Esophagus (tissue), 2 donors: Measurements from ENCODE around the gene GGCX. TPM values are rescaled to one million over a fixed set of nuclear protein-coding genes. Genes with fewer than 3 reads are reported as not detected.
"Not testable (repeated sequence)": the region's sequence is repeated elsewhere in the genome, so short reads cannot be mapped to it uniquely, and the experiment has no call there.

Source experiments
- H3K27ac ChIP-seq, 2 donors: one replicate each; pipeline ENCODE4 v1.5.1; 2013; ENCODE audit warnings: low read depth in 2 of 2, mild to moderate bottlenecking in 2 of 2, inconsistent platforms in 1 of 2, low read length in 1 of 2, moderate library complexity in 1 of 2
- H3K27me3 ChIP-seq, 2 donors: one replicate each; pipeline ENCODE4 v1.6.1; 2013; ENCODE audit warnings: low read length in 2 of 2, control low read depth in 1 of 2, mild to moderate bottlenecking in 1 of 2; ENCODE audit not compliant: insufficient read depth in 2 of 2, control insufficient read depth in 1 of 2
- H3K36me3 ChIP-seq, 2 donors: one replicate each; pipeline ENCODE4 v1.6.1; 2013; ENCODE audit warnings: low read length in 1 of 2; ENCODE audit not compliant: control insufficient read depth in 2 of 2, insufficient read depth in 2 of 2
- H3K4me1 ChIP-seq, 2 donors: one replicate each; pipeline ENCODE4 v1.6.1; 2013; ENCODE audit warnings: low read length in 1 of 2; ENCODE audit not compliant: control insufficient read depth in 2 of 2, insufficient read depth in 2 of 2
- H3K4me3 ChIP-seq, 2 donors: one replicate each; pipeline ENCODE4 v1.5.1; 2013; ENCODE audit warnings: low read length in 2 of 2, mild to moderate bottlenecking in 2 of 2, low read depth in 1 of 2, moderate library complexity in 1 of 2
- H3K9me3 ChIP-seq, 2 donors: one replicate each; pipeline ENCODE4 v1.6.1; 2013; ENCODE audit warnings: mild to moderate bottlenecking in 2 of 2, low read depth in 1 of 2, low read length in 1 of 2, moderate library complexity in 1 of 2; ENCODE audit not compliant: control insufficient read depth in 2 of 2, insufficient read depth in 1 of 2
- WGBS, 2 donors: extraction: QIAGEN DNeasy Blood & Tissue Kit; methylation state at CpG; one replicate each; pipeline ENCODE4 v1.1.7; 2013; 5-methylcytosine and 5-hydroxymethylcytosine counted together
- polyA plus RNA-seq, 2 donors: library from polyadenylated mRNA; stranded (reverse); fragments of 200-250 nt; gene quantifications; one replicate each; pipeline ENCODE4 v1.2.3, GENCODE V29; 2013
- donor health status: healthy with polysubstance abuse.
- donor health status: Bipolar disorder and iron deficiency.

The GGCX gene
- polyA plus RNA-seq, 2 donors, result 10.2 to 18.1 TPM

GRCh38 chr2:85577386-85578242 is 16.3 kb upstream of the GGCX start, which contains the start of gene VAMP8:
VAMP8 (plus strand) TSS chr2:85577586; CDS start chr2:85577647, 61 bp downstream.
- Histone ChIP-seq H3K4me1 (peaks cover 3 to 8% of the 10 kb centered on the region in 2 donors), H3K36me3 (peaks cover 5 to 7% of the 10 kb centered on the region in 2 donors), H3K27me3 (no peaks in the 10 kb centered on the region), H3K4me3 (peak within 1 kb of the TSS; percentile 66 to 89), H3K27ac (peak within 1 kb of the TSS; percentile 82 to 98), H3K9me3 (no peaks in the 10 kb centered on the region)
- 17 to 21% methylated on average over 19 of the region's 19 CpGs for WGBS, 2 donors

DNA sequence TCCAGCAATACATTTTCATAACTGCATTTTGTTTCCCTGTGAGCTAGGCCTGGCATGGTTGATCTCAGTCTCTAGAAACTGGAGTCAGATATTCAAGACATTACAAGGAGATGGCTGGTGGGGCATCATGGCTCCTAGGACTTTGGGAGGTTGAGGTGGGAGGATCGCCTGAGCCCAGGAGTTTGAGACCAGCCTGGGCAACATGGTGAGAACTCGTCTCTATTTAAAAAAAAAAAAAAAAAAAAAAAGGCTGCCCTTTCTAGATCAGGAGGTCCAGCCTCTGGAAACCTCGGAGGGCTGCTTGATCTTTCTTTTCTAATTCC is 15.7 kb upstream of the GGCX start:
- 35 to 43% methylated on average over 3 of the region's 3 CpGs for WGBS, 2 donors
- no peaks in the 10 kb centered on the region for H3K27me3 ChIP-seq
- peaks cover 0 to 7% of the 10 kb centered on the region in 2 donors for H3K36me3 ChIP-seq
- peak overlapping the region in 1 of 2 donors; percentile 89 for H3K4me3 ChIP-seq
- H3K27ac ChIP-seq, result peak overlapping the region; percentile 82 to 98
- no peaks in the 10 kb centered on the region for H3K9me3 ChIP-seq
- peaks cover 3 to 8% of the 10 kb centered on the region in 2 donors for H3K4me1 ChIP-seq

GRCh38 chr2:85575739-85576138 is 14.4 kb upstream of the GGCX start:
- WGBS, 2 donors, result 86 to 92% methylated on average over 8 of the region's 8 CpGs
- H3K27me3 ChIP-seq, result no peaks in the 10 kb centered on the region
- no peaks in the 10 kb centered on the region for H3K9me3 ChIP-seq
- no peak overlapping the region for H3K27ac ChIP-seq
- peaks cover 3 to 8% of the 10 kb centered on the region in 2 donors for H3K4me1 ChIP-seq
- no peak overlapping the region for H3K4me3 ChIP-seq
- no peaks in the 10 kb centered on the region for H3K36me3 ChIP-seq

DNA sequence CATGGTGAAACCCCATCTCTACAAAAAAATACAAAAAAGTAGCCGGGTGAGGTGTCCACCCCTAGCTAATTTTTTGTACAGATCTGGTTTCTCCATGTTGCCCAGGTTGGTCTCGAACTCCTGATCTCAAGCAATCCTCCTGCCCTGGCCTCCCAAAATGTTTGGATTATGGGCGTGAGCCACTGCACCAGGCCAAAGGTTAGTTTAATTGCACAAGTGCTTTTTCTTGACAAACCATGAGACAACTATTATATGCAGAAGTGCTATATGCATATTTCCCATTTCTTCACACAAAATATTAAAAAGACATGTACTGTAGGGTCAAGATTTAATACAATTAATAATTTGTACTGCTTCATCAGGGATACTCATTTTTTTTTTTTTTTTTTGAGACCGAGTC is 5.0 kb upstream of the GGCX start:
- Histone ChIP-seq H3K27ac (no peak overlapping the region), H3K27me3 (no peaks in the 10 kb centered on the region), H3K4me3 (no peak overlapping the region), H3K4me1 (no peaks in the 10 kb centered on the region), H3K36me3 (no peaks in the 10 kb centered on the region), H3K9me3 (no peaks in the 10 kb centered on the region)
- 78 to 83% methylated on average over 4 of the region's 4 CpGs for WGBS, 2 donors

GRCh38 chr2:85564144-85564563 is 2.9 kb upstream of the GGCX start:
- no peak overlapping the region for H3K27ac ChIP-seq
- no peak overlapping the region for H3K4me3 ChIP-seq
- no peaks in the 10 kb centered on the region for H3K27me3 ChIP-seq
- WGBS, 2 donors, result 89 to 90% methylated on average over 5 of the region's 5 CpGs
- H3K36me3 ChIP-seq, result no peaks in the 10 kb centered on the region
- no peaks in the 10 kb centered on the region for H3K4me1 ChIP-seq
- H3K9me3 ChIP-seq, result no peaks in the 10 kb centered on the region

DNA sequence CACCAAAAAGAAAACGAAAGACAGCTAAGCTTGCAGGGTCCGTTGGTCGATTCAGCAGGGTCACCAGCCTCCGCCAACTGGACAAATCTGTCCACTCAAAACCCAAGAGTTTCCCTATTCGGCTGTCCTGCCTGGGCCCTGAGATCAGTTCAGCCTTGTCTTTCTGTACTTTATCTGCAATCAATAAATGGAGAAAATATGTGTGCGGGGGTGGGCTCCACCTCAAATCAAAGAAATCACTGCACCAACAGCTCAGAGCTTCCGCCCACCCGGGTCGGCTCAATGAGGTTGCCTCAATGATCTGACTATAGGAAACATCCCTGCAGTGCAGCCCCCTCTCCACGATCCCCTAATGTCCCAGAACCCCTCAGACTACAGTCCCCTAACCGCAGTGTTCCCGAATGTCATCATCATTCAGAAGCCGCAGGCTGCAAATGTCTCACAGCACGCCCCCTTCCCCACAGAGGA is 447 bp downstream of the GGCX start:
- H3K4me1 ChIP-seq, result no peaks in the 10 kb centered on the region
- H3K36me3 ChIP-seq, result peaks cover 4 to 6% of the 10 kb centered on the region in 2 donors
- H3K27me3 ChIP-seq, result no peaks in the 10 kb centered on the region
- H3K27ac ChIP-seq, result peak overlapping the region; percentile 50 to 87
- H3K9me3 ChIP-seq, result no peaks in the 10 kb centered on the region
- peak overlapping the region; percentile 69 to 90 for H3K4me3 ChIP-seq
- WGBS, 2 donors, result 3 to 4% methylated on average over 14 of the region's 14 CpGs

DNA sequence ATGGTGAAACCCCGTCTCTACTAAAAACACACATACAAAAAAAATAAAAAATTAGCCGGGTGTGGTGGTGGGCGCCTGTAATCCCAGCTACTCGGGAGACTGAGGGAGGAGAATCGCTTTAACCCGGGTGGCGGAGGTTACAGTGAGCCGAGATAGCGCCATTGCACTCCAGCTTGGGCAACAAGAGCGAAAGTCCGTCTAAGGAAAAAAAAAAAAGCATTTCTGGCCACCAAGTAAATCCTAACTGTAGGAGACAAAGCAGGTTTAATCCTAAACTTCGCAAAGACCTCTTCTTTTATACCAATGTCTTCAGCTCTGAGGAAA is 928 bp downstream of the GGCX start:
- H3K4me1 ChIP-seq, H3K27me3 ChIP-seq, H3K9me3 ChIP-seq, H3K36me3 ChIP-seq, H3K27ac ChIP-seq: not testable (repeated sequence)
- 80 to 81% methylated on average over 12 of the region's 12 CpGs for WGBS, 2 donors
- peak overlapping the region; percentile 69 to 90 for H3K4me3 ChIP-seq

- no peak overlapping the region for H3K27ac ChIP-seq
- H3K4me3 ChIP-seq, result no peak overlapping the region
- no peaks in the 10 kb centered on the region for H3K27me3 ChIP-seq
- H3K9me3 ChIP-seq, result no peaks in the 10 kb centered on the region
- WGBS, 2 donors, result 96 to 98% methylated on average over 1 of the region's 1 CpG
- H3K36me3 ChIP-seq, result peaks cover 11 to 15% of the 10 kb centered on the region in 2 donors
- no peaks in the 10 kb centered on the region for H3K4me1 ChIP-seq
Measured at GRCh38 chr2:85558160-85558559, 3.1 kb downstream of the GGCX start.

DNA sequence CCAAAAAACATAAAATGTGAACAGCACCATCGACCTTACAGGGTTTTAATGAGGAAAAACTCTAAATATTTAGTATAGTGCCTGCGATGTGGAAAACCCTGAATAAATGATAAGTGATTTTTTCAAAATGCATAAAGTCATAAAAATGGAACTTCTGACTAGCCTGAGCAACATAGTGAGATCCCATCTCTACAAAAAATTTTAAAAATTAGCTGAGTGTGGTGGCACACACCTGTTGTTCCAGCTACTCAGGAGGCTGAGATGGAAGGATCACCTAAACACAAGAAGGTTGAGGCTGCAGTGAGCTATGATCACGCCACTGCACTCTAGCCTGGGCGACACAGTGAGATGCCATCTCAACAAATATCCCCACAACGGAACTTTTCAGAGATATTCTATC is 4.2 kb downstream of the GGCX start:
- H3K36me3 ChIP-seq, result peaks cover 20 to 22% of the 10 kb centered on the region in 2 donors

More for the DNA sequence above, 4.2 kb downstream of the GGCX start:
- Histone ChIP-seq H3K9me3 (no peaks in the 10 kb centered on the region), H3K27ac (no peak overlapping the region), H3K27me3 (no peaks in the 10 kb centered on the region), H3K4me1 (no peaks in the 10 kb centered on the region), H3K4me3 (no peak overlapping the region)
- WGBS, 2 donors, result 93 to 94% methylated on average over 5 of the region's 5 CpGs
